HT-29 (cell line): ENCODE measurements around the gene CHRND. TPM values are rescaled to one million over a fixed set of nuclear protein-coding genes. Genes with fewer than 3 reads are reported as not detected.
"Not testable (repeated sequence)": the region's sequence is repeated elsewhere in the genome, so short reads cannot be mapped to it uniquely, and the experiment has no call there.

Experiments used
- DNase-seq: peaks from one replicate; pipeline ENCODE4 v3.0.0-alpha.2; 2015; ENCODE audit warnings: low spot score
- total RNA-seq: library from RNA; depleted of rRNA; stranded (reverse); fragments of >200 nt; shearing (Covaris generic); gene quantifications from 2 replicates; pipeline ENCODE4 v1.2.3, GENCODE V29; 2014

Gene CHRND
- total RNA-seq, 1 experiment from 2014 or later: not detected

DNA sequence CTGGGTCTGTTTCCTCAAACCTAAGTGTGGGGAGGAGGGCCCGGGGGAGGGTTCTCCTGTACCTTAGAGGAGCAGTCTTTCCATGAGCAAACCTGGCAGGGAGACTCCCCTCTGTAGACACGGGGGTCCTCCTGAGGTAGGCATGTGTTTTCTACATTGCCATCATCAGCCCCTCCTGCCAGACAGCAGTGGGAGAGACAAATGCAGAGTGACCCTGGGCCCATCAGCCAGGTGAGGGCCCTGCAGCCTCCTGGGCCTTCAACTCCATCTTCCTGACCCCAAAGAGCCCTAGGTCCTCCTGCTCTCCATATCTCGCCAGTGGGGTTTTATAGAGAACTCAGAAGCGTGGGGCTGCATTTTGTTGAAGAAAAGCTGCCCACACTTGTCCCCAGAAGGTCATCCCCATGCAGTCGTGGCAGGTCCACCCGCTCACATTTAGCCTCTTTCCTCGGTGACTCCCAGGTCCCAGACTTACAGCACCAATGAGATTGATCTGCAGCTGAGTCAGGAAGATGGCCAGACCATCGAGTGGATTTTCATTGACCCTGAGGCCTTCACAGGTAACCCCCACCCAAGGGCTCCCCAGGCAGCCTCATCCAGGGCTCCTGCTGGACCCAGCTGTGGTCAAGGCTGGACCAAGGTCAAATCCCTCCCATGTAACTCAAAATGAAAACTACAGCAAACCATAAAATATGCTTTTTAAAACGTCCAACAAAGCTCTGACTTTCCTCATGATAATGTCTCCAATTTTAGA is 16.2 kb downstream of the CHRND start:
- DNase-seq: no peak

DNA sequence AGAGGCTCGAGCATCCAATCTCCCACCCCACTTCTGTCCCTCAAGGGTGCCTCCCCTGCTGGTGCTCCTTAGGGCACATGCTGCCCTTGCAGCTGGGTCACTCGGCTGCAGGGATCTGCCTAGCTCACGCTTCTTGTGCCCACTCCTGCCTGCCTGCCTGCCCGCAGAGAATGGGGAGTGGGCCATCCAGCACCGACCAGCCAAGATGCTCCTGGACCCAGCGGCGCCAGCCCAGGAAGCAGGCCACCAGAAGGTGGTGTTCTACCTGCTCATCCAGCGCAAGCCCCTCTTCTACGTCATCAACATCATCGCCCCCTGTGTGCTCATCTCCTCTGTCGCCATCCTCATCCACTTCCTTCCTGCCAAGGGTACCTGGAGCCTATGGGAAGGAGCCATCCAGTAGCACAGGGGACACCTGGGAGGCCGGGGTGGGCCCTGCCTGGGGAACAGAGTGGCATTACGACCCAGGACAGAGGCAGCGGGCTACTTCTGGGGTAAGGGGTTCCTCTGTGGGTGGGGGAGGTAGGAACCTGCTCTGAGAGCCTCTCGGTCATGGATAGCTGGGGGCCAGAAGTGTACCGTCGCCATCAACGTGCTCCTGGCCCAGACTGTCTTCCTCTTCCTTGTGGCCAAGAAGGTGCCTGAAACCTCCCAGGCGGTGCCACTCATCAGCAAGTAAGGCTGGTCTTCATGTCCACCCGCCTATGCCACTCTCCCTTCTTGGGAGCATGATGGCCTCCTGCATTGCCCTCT is 16.9 kb downstream of the CHRND start:
- DNase-seq: no peak

DNA sequence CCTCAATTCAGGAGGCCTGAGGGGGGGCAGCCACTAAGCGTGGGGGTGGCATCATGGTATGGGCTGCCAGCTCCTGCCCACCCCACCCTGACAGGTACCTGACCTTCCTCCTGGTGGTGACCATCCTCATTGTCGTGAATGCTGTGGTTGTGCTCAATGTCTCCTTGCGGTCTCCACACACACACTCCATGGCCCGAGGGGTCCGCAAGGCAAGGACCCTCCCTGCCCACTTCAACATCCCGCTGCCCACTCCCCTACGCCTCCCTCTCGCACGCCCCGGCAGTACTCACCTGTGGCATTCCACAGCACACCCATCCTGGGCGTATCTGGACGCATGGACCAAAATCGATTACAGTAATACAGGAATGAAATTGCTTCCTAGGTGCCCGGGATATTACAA is 17.5 kb downstream of the CHRND start:
- no peak for DNase-seq

- DNase-seq: no peak
Measured at GRCh38 chr2:232543928-232544631, 18.1 kb downstream of the CHRND start.

- DNase-seq: no peak
Measured at GRCh38 chr2:232544674-232545073, 18.7 kb downstream of the CHRND start.

GRCh38 chr2:232545511-232546375 is 19.8 kb downstream of the CHRND start:
- no peak for DNase-seq

DNA sequence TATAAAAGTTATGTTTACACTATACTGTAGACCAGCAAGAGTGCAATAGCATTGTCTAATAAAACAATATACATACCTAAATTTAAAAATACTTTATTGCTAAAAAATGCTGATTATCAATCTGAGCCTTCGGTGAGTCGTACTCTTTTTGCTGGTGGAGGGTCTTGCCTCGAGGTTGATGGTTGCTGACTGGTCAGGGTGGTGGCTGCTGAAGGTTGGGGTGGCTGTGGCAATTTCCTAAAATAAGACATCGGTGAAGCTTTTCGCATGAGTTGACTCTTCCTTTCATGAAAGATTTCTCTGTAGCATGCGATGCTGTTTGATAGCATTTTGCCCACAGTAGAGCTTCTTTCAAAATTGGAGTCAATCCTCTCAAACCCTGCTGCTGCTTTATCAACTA is 22.0 kb downstream of the CHRND start:
- DNase-seq: no peak

DNA sequence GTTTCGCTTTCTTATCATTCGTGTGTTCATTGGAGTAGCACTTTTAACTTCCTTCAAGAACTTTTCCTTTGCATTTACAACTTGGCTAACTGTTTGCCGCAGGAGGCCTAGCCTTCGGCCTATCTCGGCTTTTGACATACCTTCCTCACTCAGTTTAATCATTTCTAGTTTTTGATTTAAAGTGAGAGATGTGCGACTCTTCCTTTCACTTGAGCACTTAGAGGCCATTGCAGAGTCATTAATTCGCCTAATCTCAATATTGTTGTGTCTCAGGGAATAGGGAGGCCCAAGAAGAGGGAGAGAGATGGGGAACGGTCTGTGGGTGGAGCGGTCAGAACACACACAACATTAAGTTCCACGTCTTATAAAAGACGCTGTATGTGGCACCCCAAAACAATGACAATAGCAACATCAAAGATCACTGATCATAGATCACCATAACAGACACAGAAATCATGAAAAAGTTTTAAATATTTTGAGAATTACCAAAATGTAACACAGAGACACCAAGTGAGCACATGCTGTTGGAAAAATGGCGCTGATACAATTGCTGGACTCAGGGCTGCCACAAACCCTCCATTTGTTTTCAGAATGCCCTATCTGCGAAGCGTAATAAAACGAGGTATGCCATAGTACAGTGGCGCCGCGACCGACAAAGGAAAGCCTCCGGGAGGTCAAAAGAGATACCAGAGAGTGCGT is 23.8 kb downstream of the CHRND start:
- peak; percentile 30 for DNase-seq

- DNase-seq: peak; percentile 94
Measured at GRCh38 chr2:232550354-232551249, 24.6 kb downstream of the CHRND start, which contains the start of the genes EIF4E2 and TIGD1. EIF4E2 (plus strand) TSS chr2:232550689; CDS start chr2:232550725, 36 bp downstream. TIGD1 (minus strand) TSS chr2:232550557; CDS start chr2:232549882, 675 bp downstream.

DNA sequence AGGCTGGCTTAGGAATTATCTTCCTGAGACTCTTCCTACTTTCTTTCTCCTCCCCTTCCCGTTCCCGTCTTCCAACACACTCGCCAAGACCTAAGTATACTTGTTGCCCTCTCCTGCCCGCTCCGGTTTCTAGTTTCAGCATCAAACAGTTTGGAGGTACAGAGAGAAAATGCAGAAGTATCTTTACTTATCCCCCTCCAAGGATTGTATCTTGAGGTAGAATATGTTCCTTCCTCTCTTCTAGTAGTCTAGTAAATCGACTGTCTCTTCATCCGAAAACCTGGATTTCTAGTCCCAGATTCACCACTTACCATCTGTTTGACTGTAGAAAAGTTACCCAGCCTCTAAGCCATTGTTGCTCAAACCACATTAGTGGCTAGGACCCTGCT is 25.3 kb downstream of the CHRND start:
- DNase-seq: no peak

- no peak for DNase-seq
Measured at GRCh38 chr2:232551776-232552175, 25.8 kb downstream of the CHRND start.

DNA sequence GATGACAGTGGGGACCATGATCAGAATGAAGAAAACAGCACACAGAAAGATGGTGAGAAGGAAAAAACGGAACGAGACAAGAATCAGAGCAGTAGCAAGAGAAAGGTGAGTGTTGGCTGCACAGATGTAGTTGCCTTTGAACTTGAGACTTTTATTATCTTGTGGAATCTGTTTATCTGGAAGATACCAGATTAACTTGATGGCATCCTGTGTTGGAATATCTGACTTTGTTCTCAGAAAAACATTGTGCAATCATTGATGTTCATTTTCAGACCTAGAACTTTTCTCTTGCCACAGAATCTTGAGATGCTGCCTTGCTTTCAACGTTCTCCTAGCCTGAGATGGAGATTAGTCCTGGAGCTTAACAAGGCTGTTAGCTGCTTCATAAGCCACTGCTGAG is 30.5 kb downstream of the CHRND start:
- no peak for DNase-seq

- no peak for DNase-seq
Measured at GRCh38 chr2:232562515-232563151, 36.7 kb downstream of the CHRND start.

- no peak for DNase-seq
Measured at GRCh38 chr2:232563580-232563979, 37.6 kb downstream of the CHRND start.

DNA sequence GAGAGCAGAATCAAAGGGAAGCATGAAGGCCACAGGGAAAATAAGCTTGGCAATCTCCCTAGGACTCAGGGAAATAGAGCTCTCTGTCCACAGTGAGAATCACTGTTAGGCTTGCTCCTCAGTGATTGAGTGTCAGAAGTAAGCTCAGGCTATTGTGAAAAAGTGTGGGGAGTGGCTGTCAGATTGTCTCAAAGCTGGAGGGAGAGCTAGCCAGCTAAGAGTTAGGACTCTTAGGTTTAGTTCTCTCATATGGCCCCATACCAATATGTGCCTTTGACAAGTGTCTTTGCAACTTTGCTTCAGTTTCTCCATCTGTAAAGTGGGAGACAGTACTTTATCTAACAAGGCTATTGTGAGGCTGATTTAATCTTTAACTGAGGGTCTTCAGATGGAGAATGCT is 41.8 kb downstream of the CHRND start:
- DNase-seq: no peak

DNA sequence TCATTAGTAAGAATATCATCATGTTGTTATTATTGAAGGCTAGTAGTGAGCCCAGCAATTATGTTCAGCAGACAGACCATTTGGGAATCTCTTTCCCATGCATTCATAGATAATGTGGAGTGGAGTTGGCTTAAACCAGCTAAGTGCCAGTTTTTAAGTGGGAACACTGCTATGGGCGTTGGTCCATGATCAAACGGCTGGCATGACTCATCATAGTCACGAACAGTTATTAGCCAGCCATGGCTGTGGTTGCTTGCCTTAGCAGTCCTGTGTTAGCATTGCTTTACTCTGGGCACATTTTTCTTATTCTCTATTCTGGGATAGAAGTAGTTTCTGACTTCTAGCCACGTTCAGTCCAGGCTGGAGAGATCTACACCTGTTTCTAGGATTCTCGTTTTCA is 42.2 kb downstream of the CHRND start:
- DNase-seq: no peak

DNA sequence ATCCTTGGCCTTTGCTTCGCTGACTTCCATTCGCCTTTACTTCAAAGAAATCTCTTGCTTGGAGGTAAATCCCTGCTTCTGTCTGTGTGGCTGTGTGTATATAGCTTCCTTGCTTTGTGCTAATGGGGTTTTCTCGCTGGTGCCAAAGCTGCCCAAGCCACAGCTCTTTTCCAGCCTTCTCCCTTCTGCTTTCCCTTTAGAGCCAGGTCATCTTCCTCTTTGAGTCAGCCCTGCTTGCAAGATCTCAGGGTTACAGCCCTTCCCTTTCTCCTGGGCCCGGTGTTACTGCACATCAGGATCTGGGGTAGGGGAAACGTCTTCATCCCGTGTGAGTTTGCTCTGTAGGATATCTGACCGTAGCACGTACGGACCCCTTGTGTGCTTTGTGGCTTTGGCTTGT is 43.6 kb downstream of the CHRND start:
- no peak for DNase-seq

DNA sequence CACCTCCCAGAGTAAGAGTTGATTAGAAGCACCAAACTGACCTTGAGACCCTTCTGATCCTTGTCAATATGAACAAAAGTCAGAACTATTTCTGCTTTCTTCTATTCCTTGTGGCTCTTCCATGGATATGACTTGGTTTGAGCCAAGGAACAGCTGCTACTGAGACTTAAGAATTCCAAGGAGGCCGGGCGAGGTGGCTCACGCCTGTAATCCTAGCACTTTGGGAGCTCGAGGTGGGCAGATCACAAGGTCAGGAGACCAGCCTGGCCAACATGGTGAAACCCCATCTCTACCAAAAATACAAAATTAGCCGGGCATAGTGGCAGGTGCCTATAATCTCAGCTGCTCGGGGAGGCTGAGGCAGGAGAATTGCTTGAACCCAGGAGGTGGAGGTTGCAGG is 44.5 kb downstream of the CHRND start:
- DNase-seq: not testable (repeated sequence)

- no peak for DNase-seq
Measured at GRCh38 chr2:232571026-232571474, 45.1 kb downstream of the CHRND start.
